HepG2 (cell line): ENCODE results near the gene NEK11. TPM values are rescaled to one million over a fixed set of nuclear protein-coding genes. Genes with fewer than 3 reads are reported as not detected.

ENCODE experiments used
- ATAC-seq: fragments of 200-7000 bp; cut with Tn5 transposase; 3 replicates; pipeline ENCODE4 v1.9.1; 2020; ENCODE audit warnings: mild to moderate bottlenecking, moderate library complexity
- BruUV-seq: library from RNA; stranded (reverse); fragments of 400-500 nt; replicated peaks from 2 replicates; lab custom pipeline; 2021; lab: Mats Ljungman, UMichigan
- CTCF ChIA-PET: fragments of 300-600 bp; formaldehyde crosslinking; extraction: SDS; loops from one replicate; lab custom pipeline; 2021; ENCODE audit warnings: low total read pairs, inconsistent platforms, low intra/inter-chr PET ratio; lab: Yijun Ruan, JAX
- POLR2A ChIA-PET: fragments of 350-600 bp; sonication (Branson Sonifier 250); formaldehyde crosslinking; loops from one replicate; lab custom pipeline; 2020; ENCODE audit warnings: antibody characterized with exemption, inconsistent platforms; lab: Yijun Ruan, JAX
- DNase-seq: peaks from one replicate; pipeline ENCODE4 v3.0.0-alpha.2; 2015; ENCODE audit warnings: low spot score
- FAIRE-seq: peaks from 3 replicates; lab custom pipeline; 2011; peaks lifted over from hg19 to GRCh38; lab: Jason Lieb, UNC
- H2AFZ ChIP-seq: one replicate; pipeline ENCODE4 v1.6.1; 2011; ENCODE audit warnings: low read length, inconsistent platforms
- H3K27ac ChIP-seq: fragments of 300-600 bp; 3 replicates; pipeline ENCODE4 v1.8.0; 2011; ENCODE audit warnings: mixed run types, mild to moderate bottlenecking, mixed read lengths, low read length, inconsistent platforms; ENCODE audit not compliant: insufficient read depth; ENCODE audit errors: extremely low read length
- H3K27me3 ChIP-seq, 2 experiments: fragments of 200-600 bp in 1 of 2; 2 replicates in 1 of 2; 3 replicates in 1 of 2; pipeline versions ENCODE4 v1.6.0 to v1.8.0; 2011; ENCODE audit warnings: low read length in 2 of 2, mild to moderate bottlenecking in 2 of 2, moderate library complexity in 2 of 2, inconsistent platforms in 1 of 2; ENCODE audit not compliant: insufficient read depth in 2 of 2, control insufficient read depth in 1 of 2
- H3K36me3 ChIP-seq, 2 experiments: fragments of 200-600 bp in 1 of 2; replicated peaks in 1 of 2; 2 replicates in 1 of 2; 3 replicates in 1 of 2; pipeline versions ENCODE4 v1.5.1 to v1.8.0; 2011; ENCODE audit warnings: low read length in 2 of 2, inconsistent platforms in 1 of 2; ENCODE audit not compliant: insufficient read depth in 2 of 2, control insufficient read depth in 1 of 2
- H3K4me1 ChIP-seq: 2 replicates; pipeline ENCODE4 v1.5.1; 2012; ENCODE audit warnings: low read length, inconsistent platforms; ENCODE audit not compliant: insufficient read depth
- H3K4me2 ChIP-seq: 2 replicates; pipeline ENCODE4 v1.6.0; 2011; ENCODE audit warnings: low read depth, low read length, inconsistent platforms
- H3K4me3 ChIP-seq, 3 experiments: fragments of 200-600 bp in 1 of 3; sonication (generic), shearing (Covaris generic) in 1 of 3; replicated peaks in 1 of 3; 2 replicates each; pipeline ENCODE4 v1.5.1; 2011 to 2016; ENCODE audit warnings: low read length in 3 of 3, inconsistent platforms in 2 of 3, low read depth in 2 of 3, mild to moderate bottlenecking in 2 of 3, control low read depth in 1 of 3, mixed read lengths in 1 of 3; ENCODE audit not compliant: insufficient read depth in 1 of 3
- H3K79me2 ChIP-seq: one replicate; pipeline ENCODE4 v1.6.1; 2011; ENCODE audit warnings: low read length, inconsistent platforms; ENCODE audit not compliant: insufficient read depth
- H3K9ac ChIP-seq: 2 replicates; pipeline ENCODE4 v1.6.0; 2011; ENCODE audit warnings: mild to moderate bottlenecking, low read depth, low read length, inconsistent platforms; ENCODE audit not compliant: insufficient read depth
- H3K9me3 ChIP-seq: 2 replicates; pipeline ENCODE4 v1.5.1; 2012; ENCODE audit warnings: mild to moderate bottlenecking, low read length
- H4K20me1 ChIP-seq: 2 replicates; pipeline ENCODE4 v1.6.0; 2011; ENCODE audit warnings: inconsistent platforms, mild to moderate bottlenecking, low read length, moderate library complexity; ENCODE audit not compliant: insufficient read depth
- CEBPB ChIP-seq: IDR thresholded peaks from 2 replicates; pipeline ENCODE4 v1.6.1; 2011; ENCODE audit warnings: low read depth, low read length, improper control_type of control experiment, borderline replicate concordance
- CREB1 ChIP-seq, 2 experiments: fragments of 450-650 bp in 1 of 2; IDR thresholded peaks; 2 replicates each; pipeline ENCODE4 v1.6.1; 2016 to 2017; ENCODE audit warnings: control low read depth in 1 of 2, mild to moderate bottlenecking in 1 of 2, missing compliant biosample characterization in 1 of 2, missing genetic modification characterization in 1 of 2
- KLF11 ChIP-seq: IDR thresholded peaks from 2 replicates; pipeline ENCODE4 v1.6.1; 2016; ENCODE audit warnings: missing compliant biosample characterization
- KMT2A ChIP-seq: sonication (generic); formaldehyde crosslinking; IDR thresholded peaks from 2 replicates; pipeline ENCODE4 v1.4.0; 2020; ENCODE audit warnings: missing genetic modification reagents
- ZNF564 ChIP-seq: sonication (generic); formaldehyde crosslinking; IDR thresholded peaks from 2 replicates; pipeline ENCODE4 v1.8.1; 2023; ENCODE audit warnings: mild to moderate bottlenecking, missing genetic modification reagents
- WGBS: methylation state at CpG from one replicate; pipeline ENCODE4 v1.1.6; 2017; ENCODE audit warnings: low lambda C conversion rate; 5-methylcytosine and 5-hydroxymethylcytosine counted together
- in situ Hi-C: cut with HindIII; loops from 2 replicates; pipeline ENCODE4 v1.10.0; 2017; ENCODE audit warnings: low pct_unique_long_range_greater_than_20kb; ENCODE audit not compliant: extremely low pct_ligation_motif_present
- intact Hi-C: fragments of 100-400 bp; cut with micrococcal nuclease; formaldehyde crosslinking; loops from one replicate; pipeline ENCODE4 v1.10.0; 2022; ENCODE audit not compliant: unreplicated experiment
- polyA plus RNA-seq, 8 experiments: library from polyadenylated mRNA; depleted of rRNA in 3 of 8; stranded (reverse) in 7 of 8; unstranded in 1 of 8; fragments of >200 nt; fragmentation: Illumina TruSeq in 4 of 8; extraction: Trizol in 4 of 8; gene quantifications; 2 replicates each; pipeline versions ENCODE4 v1.2.1 to v1.2.3, GENCODE V29; 2011 to 2016; ENCODE audit warnings: low read depth in 4 of 8, missing spikeins in 1 of 8, mixed read lengths in 1 of 8; ENCODE audit not compliant: insufficient read depth in 1 of 8
- total RNA-seq, 5 experiments: library from RNA; depleted of rRNA; stranded (reverse); fragments of >200 nt; fragmentation: Illumina TruSeq; extraction: Trizol; gene quantifications; 2 replicates each; pipeline ENCODE4 v1.2.3, GENCODE V29; 2016; ENCODE audit warnings: low read depth in 1 of 5

Gene NEK11
- total and polyA plus RNA-seq, 2 of the 13 experiments (the other 11 are each of a cell fraction or from before 2014, with no cell fraction given) = 0.95 to 2.2 TPM

DNA sequence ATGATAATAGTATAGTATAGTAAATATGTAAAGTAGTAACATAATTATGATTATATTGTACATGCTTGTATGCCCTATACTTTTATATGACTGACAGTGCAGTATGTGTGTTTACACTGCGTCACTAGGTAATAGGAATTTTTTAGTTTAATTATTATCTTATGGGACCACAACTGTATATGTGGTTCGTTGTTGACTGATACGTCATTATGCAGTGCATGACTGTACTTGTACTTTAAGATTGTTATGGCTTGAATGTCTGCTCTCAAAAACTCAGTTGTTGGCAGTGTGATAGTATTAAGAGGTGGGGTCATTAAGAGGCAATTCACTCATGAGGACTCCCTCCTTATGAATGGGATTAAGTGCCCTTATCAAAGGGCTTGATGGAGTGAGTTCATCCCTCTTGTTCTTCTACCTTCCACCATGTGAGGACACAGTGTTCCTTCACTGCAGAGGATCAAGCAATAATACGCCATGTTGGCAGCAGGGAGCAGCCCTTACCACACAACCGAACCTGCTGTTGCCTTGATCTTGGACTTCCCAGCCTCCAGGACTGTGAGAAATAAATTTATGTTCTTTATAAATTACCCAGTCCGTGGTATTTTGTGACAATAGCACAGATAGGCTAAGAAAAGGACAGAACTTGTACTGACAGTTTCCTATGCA is 152.2 kb downstream of the NEK11 start:
- Histone ChIP-seq H3K36me3 (no peaks in the 10 kb centered on the region), H3K9ac (no peak overlapping the region), H4K20me1 (no peaks in the 10 kb centered on the region), H3K79me2 (no peaks in the 10 kb centered on the region), H3K27me3 (no peaks in the 10 kb centered on the region), H3K4me3 (no peak overlapping the region), H3K4me1 (no peaks in the 10 kb centered on the region), H3K4me2 (no peak overlapping the region), H3K9me3 (no peaks in the 10 kb centered on the region), H3K27ac (no peak overlapping the region), H2AFZ (no peak overlapping the region)
- CTCF ChIA-PET = no interaction called here
- 8% methylated on average over 6 of the region's 6 CpGs for WGBS
- DNase-seq (no peak), ATAC-seq (no peak), FAIRE-seq (no peak)
- intact Hi-C loops = no loop called here
- POLR2A ChIA-PET = no interaction called here
- in situ Hi-C loops = no loop called here
- BruUV-seq = no TSS peak
- peak; percentile 42; the same call in 1 of the 2 replicates for TF ChIP-seq ZNF564 (CRISPR knock-in tag)
- peak; percentile 71 for TF ChIP-seq CREB1 (IDR thresholded peaks at IDR 0.05)
- no peak for TF ChIP-seq CREB1 (CRISPR knock-in tag; IDR thresholded peaks at IDR 0.05)
- no peak for TF ChIP-seq KLF11 (CRISPR knock-in tag)

DNA sequence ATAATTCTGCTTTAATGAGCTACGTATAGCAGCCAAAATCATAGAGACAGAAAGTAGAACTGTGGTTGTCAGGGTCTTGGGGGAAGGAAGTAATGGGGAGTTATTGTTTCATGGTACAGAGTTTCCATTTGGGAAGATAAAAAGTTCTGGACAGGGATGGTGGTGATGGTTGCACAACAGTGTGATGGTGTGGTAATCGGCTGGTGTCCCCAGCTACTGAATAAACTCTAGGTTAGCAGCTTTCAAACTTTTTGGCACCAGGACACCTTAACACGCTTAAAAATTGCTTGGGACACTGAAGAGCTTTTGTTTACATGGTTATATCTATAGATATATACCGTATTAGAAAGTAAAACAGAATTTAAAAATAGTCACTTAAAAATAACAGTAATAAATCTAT is 166.0 kb downstream of the NEK11 start:
- BruUV-seq = no TSS peak
- Histone ChIP-seq H3K4me1 (no peaks in the 10 kb centered on the region), H3K79me2 (no peaks in the 10 kb centered on the region), H3K4me2 (no peak overlapping the region), H3K9ac (no peak overlapping the region), H3K9me3 (no peaks in the 10 kb centered on the region), H3K27ac (no peak overlapping the region), H3K27me3 (no peaks in the 10 kb centered on the region), H3K36me3 (no peaks in the 10 kb centered on the region), H3K4me3 (no peak overlapping the region), H4K20me1 (no peaks in the 10 kb centered on the region), H2AFZ (no peak overlapping the region)
- intact Hi-C loops = no loop called here
- ChIA-PET CTCF (no interaction called here), POLR2A (no interaction called here)
- 11% methylated on average over 4 of the region's 4 CpGs for WGBS
- DNase-seq (no peak), FAIRE-seq (no peak), ATAC-seq (no peak)
- no peak for TF ChIP-seq KMT2A (CRISPR knock-in tag)
- TF ChIP-seq CEBPB = peak; percentile 9; the same call in 1 of the 2 replicates
- in situ Hi-C loops = no loop called here
